Stimulated activated CD8-positive, alpha-beta memory T cell treated with anti-CD3 and anti-CD28 coated beads, Interleukin-15, amount 100 ng/mL, for 24 hours (primary cell): Measurements from ENCODE around the gene RHOA.

Experiments used
- DNase-seq: peaks from one replicate; pipeline ENCODE4 v3.0.0-alpha.2; 2020; ENCODE audit warnings: low read depth

RHOA gene

GRCh38 chr3:49411968-49412631 is at the start of gene RHOA, which contains the start of gene TCTA:
Gene RHOA (minus strand): TSS chr3:49411976. CDS start chr3:49375589, 36,387 bp downstream.
Gene TCTA (plus strand): TSS chr3:49412423. CDS start chr3:49412427, 4 bp downstream.
- peak; percentile 94 for DNase-seq

GRCh38 chr3:49460956-49461355 is 49.2 kb upstream of the RHOA start:
- DNase-seq: no peak

- no peak for DNase-seq
Observed at GRCh38 chr3:49460188-49460890, 48.6 kb upstream of the RHOA start.

GRCh38 chr3:49456466-49456865 is 44.7 kb upstream of the RHOA start:
- DNase-seq: no peak

GRCh38 chr3:49454898-49455681 is 43.3 kb upstream of the RHOA start:
- no peak for DNase-seq

GRCh38 chr3:49454458-49454857 is 42.7 kb upstream of the RHOA start:
- DNase-seq: no peak

GRCh38 chr3:49453621-49454020 is 41.8 kb upstream of the RHOA start:
- no peak for DNase-seq

- DNase-seq: no peak
Observed at GRCh38 chr3:49445391-49445790, 33.6 kb upstream of the RHOA start.

- DNase-seq: no peak
Observed at GRCh38 chr3:49434731-49435130, 23.0 kb upstream of the RHOA start.

- no peak for DNase-seq
Observed at GRCh38 chr3:49428752-49429080, 16.9 kb upstream of the RHOA start.

GRCh38 chr3:49427586-49427985 is 15.8 kb upstream of the RHOA start:
- DNase-seq: no peak

- no peak for DNase-seq
Observed at GRCh38 chr3:49424816-49425215, 13.0 kb upstream of the RHOA start.

GRCh38 chr3:49422379-49423248 is 10.8 kb upstream of the RHOA start, which contains the start of gene AMT:
Gene AMT (minus strand): TSS chr3:49422473. CDS start chr3:49422450, 23 bp downstream.
- DNase-seq: no peak

GRCh38 chr3:49421890-49422378 is 10.2 kb upstream of the RHOA start:
- DNase-seq: no peak

- DNase-seq: no peak
Observed at GRCh38 chr3:49417516-49418120, 5.8 kb upstream of the RHOA start.

- DNase-seq: no peak
Observed at GRCh38 chr3:49416867-49417266, 5.1 kb upstream of the RHOA start.

GRCh38 chr3:49415931-49416601 is 4.3 kb upstream of the RHOA start:
- DNase-seq: peak; percentile 18

GRCh38 chr3:49414753-49415152 is 3.0 kb upstream of the RHOA start:
- DNase-seq: no peak

GRCh38 chr3:49413338-49413734 is 1.6 kb upstream of the RHOA start:
- DNase-seq: no peak

GRCh38 chr3:49412632-49413337 is 1.0 kb upstream of the RHOA start:
- DNase-seq: no peak
